Prostate gland (tissue), 2 donors: ENCODE measurements around the gene GMPR. TPM values are rescaled to one million over a fixed set of nuclear protein-coding genes. Genes with fewer than 3 reads are reported as not detected.
A peak's percentile ranks its signal among the peaks of the same experiment; 100 is the strongest.

Experiments
- DNase-seq: peaks from one replicate; pipeline ENCODE4 v3.0.0-alpha.2; 2019; ENCODE audit warnings: low spot score
- H3K27ac ChIP-seq, 2 donors: fragments of 200-600 bp; sonication (generic); 2 replicates each; pipeline ENCODE4 v1.5.1; 2017 to 2019
- H3K27me3 ChIP-seq: fragments of 200-600 bp; sonication (generic); replicated peaks from 2 replicates; pipeline ENCODE4 v1.5.1; 2019; ENCODE audit not compliant: insufficient read depth
- H3K36me3 ChIP-seq, 2 donors: fragments of 200-600 bp; sonication (generic); 1 replicate in 1 of 2; 2 replicates in 1 of 2; pipeline versions ENCODE4 v1.5.1 to v1.8.1; 2017 to 2019
- H3K4me1 ChIP-seq: fragments of 200-600 bp; sonication (generic); replicated peaks from 2 replicates; pipeline ENCODE4 v1.5.1; 2019
- H3K4me3 ChIP-seq, 2 donors: fragments of 200-600 bp; sonication (generic); 2 replicates each; pipeline ENCODE4 v1.5.1; 2017 to 2019
- H3K9me3 ChIP-seq: fragments of 200-600 bp; sonication (generic); 2 replicates; pipeline ENCODE4 v1.5.1; 2017
- POLR2A ChIP-seq: fragments of 450-650 bp; IDR thresholded peaks from one replicate; pipeline ENCODE4 v1.6.1; 2016; ENCODE audit warnings: antibody characterized with exemption, mild to moderate bottlenecking
- POLR2AphosphoS5 ChIP-seq: sonication (generic); formaldehyde crosslinking; IDR thresholded peaks from one replicate; pipeline ENCODE4 v1.6.1; 2017; ENCODE audit warnings: antibody characterized with exemption
- WGBS: methylation state at CpG from one replicate; pipeline ENCODE4 v1.1.5; 2018; 5-methylcytosine and 5-hydroxymethylcytosine counted together
- intact Hi-C: fragments of 100-400 bp; cut with DNase I; formaldehyde crosslinking; loops from one replicate; pipeline ENCODE4 v1.14.2; 2022
- total RNA-seq, 2 donors: library from RNA; depleted of rRNA; stranded (reverse); fragments of >200 nt; gene quantifications; one replicate each; pipeline ENCODE4 v1.1.0, GENCODE V29; 2016
- TF ChIP-seq, protein P1 (sequence below), 4 experiments: fragments of 200-600 bp in 2 of 4; fragments of 450-650 bp in 2 of 4; sonication (generic) in 2 of 4; IDR thresholded peaks; 1 replicate in 3 of 4; 2 replicates in 1 of 4; pipeline ENCODE4 v1.5.1; 2016 to 2019; ENCODE audit warnings: antibody characterized with exemption in 4 of 4, mild to moderate bottlenecking in 2 of 4, moderate library complexity in 2 of 4

The GMPR gene
- total RNA-seq, 2 donors from 2014 or later, result 228 to 266 TPM

DNA sequence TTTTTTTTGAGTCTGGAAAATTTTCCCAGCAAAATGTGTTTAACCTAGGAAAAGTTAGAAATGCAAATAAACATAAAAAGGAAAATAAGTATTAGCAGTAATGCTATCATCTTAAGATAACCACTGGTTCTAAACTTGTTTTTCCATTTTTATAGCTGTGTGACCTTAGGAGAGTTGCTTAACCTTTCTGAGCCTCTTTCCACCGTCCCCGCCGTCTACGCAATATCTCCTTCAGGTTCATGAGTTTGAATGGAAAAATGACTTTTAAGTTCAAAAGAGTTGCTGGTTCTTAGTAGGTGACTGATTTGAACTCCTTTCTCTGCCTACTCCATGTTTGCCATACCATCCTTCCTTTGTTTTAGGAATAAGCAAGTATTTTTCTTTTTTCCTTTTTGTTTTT is 44.0 kb downstream of the GMPR start:
- Histone ChIP-seq H3K36me3 (peaks cover 2 to 10% of the 10 kb centered on the region in 2 donors), H3K27me3 (no peaks in the 10 kb centered on the region), H3K9me3 (no peaks in the 10 kb centered on the region), H3K4me3 (no peak overlapping the region), H3K27ac (no peak overlapping the region), H3K4me1 (peaks cover 4% of the 10 kb centered on the region)
- WGBS, result 93% methylated on average over 4 of the region's 4 CpGs
- intact Hi-C loops, result no loop called here
- no peak for DNase-seq
- TF ChIP-seq, protein P1, sequence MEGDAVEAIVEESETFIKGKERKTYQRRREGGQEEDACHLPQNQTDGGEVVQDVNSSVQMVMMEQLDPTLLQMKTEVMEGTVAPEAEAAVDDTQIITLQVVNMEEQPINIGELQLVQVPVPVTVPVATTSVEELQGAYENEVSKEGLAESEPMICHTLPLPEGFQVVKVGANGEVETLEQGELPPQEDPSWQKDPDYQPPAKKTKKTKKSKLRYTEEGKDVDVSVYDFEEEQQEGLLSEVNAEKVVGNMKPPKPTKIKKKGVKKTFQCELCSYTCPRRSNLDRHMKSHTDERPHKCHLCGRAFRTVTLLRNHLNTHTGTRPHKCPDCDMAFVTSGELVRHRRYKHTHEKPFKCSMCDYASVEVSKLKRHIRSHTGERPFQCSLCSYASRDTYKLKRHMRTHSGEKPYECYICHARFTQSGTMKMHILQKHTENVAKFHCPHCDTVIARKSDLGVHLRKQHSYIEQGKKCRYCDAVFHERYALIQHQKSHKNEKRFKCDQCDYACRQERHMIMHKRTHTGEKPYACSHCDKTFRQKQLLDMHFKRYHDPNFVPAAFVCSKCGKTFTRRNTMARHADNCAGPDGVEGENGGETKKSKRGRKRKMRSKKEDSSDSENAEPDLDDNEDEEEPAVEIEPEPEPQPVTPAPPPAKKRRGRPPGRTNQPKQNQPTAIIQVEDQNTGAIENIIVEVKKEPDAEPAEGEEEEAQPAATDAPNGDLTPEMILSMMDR (IDR thresholded peaks at IDR 0.05), result no peak
- no peak for TF ChIP-seq POLR2A
- no peak for TF ChIP-seq POLR2AphosphoS5

DNA sequence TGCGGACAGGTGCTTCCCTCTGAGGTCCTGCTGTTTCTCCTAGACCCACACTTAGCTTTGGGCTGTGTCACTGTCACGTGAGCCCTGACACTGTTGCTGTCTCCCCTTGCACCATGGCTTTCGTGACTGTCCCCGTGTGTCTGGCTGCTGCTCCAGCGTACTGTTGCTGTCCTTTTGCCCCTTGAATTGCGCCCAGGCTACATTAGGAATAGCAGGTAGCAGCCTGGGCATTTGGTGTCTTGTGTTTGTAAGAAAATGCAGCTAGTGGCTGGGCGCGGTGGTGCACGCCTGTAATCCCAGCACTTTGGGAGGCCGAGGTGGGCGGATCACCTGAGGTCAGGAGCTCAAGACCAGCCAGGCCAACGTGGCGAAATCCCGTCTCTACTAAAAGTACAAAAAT is 46.1 kb downstream of the GMPR start:
- intact Hi-C loops, result no loop called here
- no peaks in the 10 kb centered on the region for H3K27me3 ChIP-seq
- no peak overlapping the region for H3K4me3 ChIP-seq
- no peak overlapping the region for H3K27ac ChIP-seq
- no peaks in the 10 kb centered on the region for H3K9me3 ChIP-seq
- WGBS, result 96% methylated on average over 14 of the region's 14 CpGs
- H3K36me3 ChIP-seq, result peaks cover 0 to 5% of the 10 kb centered on the region in 2 donors
- DNase-seq, result no peak
- no peaks in the 10 kb centered on the region for H3K4me1 ChIP-seq
- TF ChIP-seq POLR2A (no peak), POLR2AphosphoS5 (no peak)
- TF ChIP-seq, protein P1 (IDR thresholded peaks at IDR 0.05), result no peak

GRCh38 chr6:16285467-16286150 is 47.2 kb downstream of the GMPR start:
- intact Hi-C loops, result no loop called here
- no peak overlapping the region for H3K27ac ChIP-seq
- TF ChIP-seq POLR2A (no peak), POLR2AphosphoS5 (no peak)
- TF ChIP-seq, protein P1 (IDR thresholded peaks at IDR 0.05), result no peak
- no peaks in the 10 kb centered on the region for H3K4me1 ChIP-seq
- no peaks in the 10 kb centered on the region for H3K9me3 ChIP-seq
- 89% methylated on average over 11 of the region's 11 CpGs for WGBS
- H3K4me3 ChIP-seq, result no peak overlapping the region
- peaks cover 0 to 5% of the 10 kb centered on the region in 2 donors for H3K36me3 ChIP-seq
- H3K27me3 ChIP-seq, result no peaks in the 10 kb centered on the region
- DNase-seq, result no peak

DNA sequence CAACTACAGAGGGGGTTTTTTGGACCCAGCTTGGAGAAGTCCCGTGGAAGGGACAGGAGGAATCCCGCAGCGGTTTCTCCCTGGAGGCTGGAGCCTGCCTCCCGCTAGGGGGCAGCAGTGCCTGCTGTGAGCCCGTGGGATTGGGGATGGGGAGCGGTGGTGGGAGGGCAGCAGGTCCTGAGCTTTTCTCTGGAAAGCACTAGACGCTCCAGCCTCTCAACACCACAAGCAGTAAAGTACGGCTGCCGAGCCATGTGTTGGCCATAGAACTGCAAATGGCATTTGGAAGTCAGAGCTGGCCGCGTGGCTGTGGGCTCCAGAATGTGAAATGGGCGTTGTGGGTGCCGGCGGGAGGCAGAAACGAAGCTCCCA is 47.8 kb downstream of the GMPR start:
- WGBS, result 63% methylated on average over 15 of the region's 15 CpGs
- DNase-seq, result no peak
- no peak overlapping the region for H3K4me3 ChIP-seq
- intact Hi-C loops, result no loop called here
- H3K4me1 ChIP-seq, result no peaks in the 10 kb centered on the region
- H3K9me3 ChIP-seq, result no peaks in the 10 kb centered on the region
- peaks cover 0 to 5% of the 10 kb centered on the region in 2 donors for H3K36me3 ChIP-seq
- H3K27me3 ChIP-seq, result no peaks in the 10 kb centered on the region
- H3K27ac ChIP-seq, result no peak overlapping the region
- no peak for TF ChIP-seq POLR2AphosphoS5
- TF ChIP-seq, protein P1 (IDR thresholded peaks at IDR 0.05), result peak in 3 of 4 experiments; percentile 26 to 56 (median 33)
- no peak for TF ChIP-seq POLR2A

DNA sequence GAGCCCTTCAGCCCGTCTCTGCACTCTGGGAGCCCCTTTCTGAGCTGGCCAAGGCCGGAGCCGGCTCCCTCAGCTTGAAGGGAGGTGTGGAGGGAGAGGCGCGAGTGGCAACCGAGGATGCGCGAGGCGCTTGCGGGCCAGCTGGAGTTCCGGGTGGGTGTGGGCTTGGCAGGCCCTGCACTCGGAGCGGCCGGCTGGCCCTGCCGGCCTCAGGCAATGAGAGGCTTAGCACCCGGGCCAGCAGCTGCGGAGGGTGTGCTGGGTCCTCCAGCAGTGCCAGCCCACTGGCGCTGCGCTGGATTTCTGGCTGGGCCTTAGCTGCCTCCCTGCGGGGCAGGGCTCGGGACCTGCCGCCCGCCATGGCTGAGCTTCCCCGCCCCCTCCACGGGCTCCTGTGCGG is 49.8 kb downstream of the GMPR start:
- no peak overlapping the region for H3K4me3 ChIP-seq
- no peaks in the 10 kb centered on the region for H3K9me3 ChIP-seq
- H3K27ac ChIP-seq, result no peak overlapping the region
- WGBS, result 95% methylated on average over 17 of the region's 26 CpGs
- intact Hi-C loops, result no loop called here
- no peaks in the 10 kb centered on the region for H3K4me1 ChIP-seq
- no peaks in the 10 kb centered on the region for H3K27me3 ChIP-seq
- peaks cover 0 to 5% of the 10 kb centered on the region in 2 donors for H3K36me3 ChIP-seq
- TF ChIP-seq POLR2A, result no peak
- TF ChIP-seq, protein P1 (IDR thresholded peaks at IDR 0.05), result no peak
- TF ChIP-seq POLR2AphosphoS5, result no peak
- DNase-seq, result no peak
